Mesendoderm (in vitro differentiated cells): ENCODE results near the gene CD300E.

Experiments used
- DNase-seq: peaks from one replicate; pipeline ENCODE4 v3.0.0; 2013
- H2AK5ac ChIP-seq: 2 replicates; pipeline ENCODE4 v1.6.1; 2013; ENCODE audit warnings: low read length, inconsistent platforms
- H2BK120ac ChIP-seq: 2 replicates; pipeline ENCODE4 v1.6.1; 2013; ENCODE audit warnings: low read depth, mild to moderate bottlenecking, low read length, moderate library complexity, mixed read lengths
- H2BK15ac ChIP-seq: replicated peaks from 2 replicates; pipeline ENCODE4 v1.6.1; 2013; ENCODE audit warnings: low read depth, mild to moderate bottlenecking, moderate library complexity
- H2BK5ac ChIP-seq: 2 replicates; pipeline ENCODE4 v1.6.1; 2013; ENCODE audit warnings: low read length, inconsistent platforms
- H3K18ac ChIP-seq: 2 replicates; pipeline ENCODE4 v1.6.1; 2013; ENCODE audit warnings: mild to moderate bottlenecking, low read length, mixed read lengths
- H3K23ac ChIP-seq: one replicate; pipeline ENCODE4 v1.6.1; 2013; ENCODE audit warnings: low read length
- H3K27ac ChIP-seq: 2 replicates; pipeline ENCODE4 v1.5.1; 2013; ENCODE audit warnings: low read depth, mild to moderate bottlenecking, inconsistent platforms, low read length, moderate library complexity
- H3K27me3 ChIP-seq: 2 replicates; pipeline ENCODE4 v1.6.1; 2013; ENCODE audit warnings: low read length, control low read depth, mild to moderate bottlenecking, inconsistent platforms; ENCODE audit not compliant: insufficient read depth, poor library complexity
- H3K36me3 ChIP-seq: 2 replicates; pipeline ENCODE4 v1.6.1; 2013; ENCODE audit warnings: low read length, inconsistent platforms; ENCODE audit not compliant: control insufficient read depth, insufficient read depth
- H3K4ac ChIP-seq: one replicate; pipeline ENCODE4 v1.6.1; 2013; ENCODE audit warnings: low read depth, mild to moderate bottlenecking, low read length, moderate library complexity
- H3K4me1 ChIP-seq: 2 replicates; pipeline ENCODE4 v1.6.1; 2013; ENCODE audit warnings: low read depth, low read length, inconsistent platforms; ENCODE audit not compliant: control insufficient read depth
- H3K4me2 ChIP-seq: 2 replicates; pipeline ENCODE4 v1.6.1; 2013; ENCODE audit warnings: low read length
- H3K4me3 ChIP-seq: 2 replicates; pipeline ENCODE4 v1.5.1; 2013; ENCODE audit warnings: mild to moderate bottlenecking, low read length
- H3K56ac ChIP-seq: one replicate; pipeline ENCODE4 v1.6.1; 2013; ENCODE audit warnings: low read length
- H3K79me1 ChIP-seq: 2 replicates; pipeline ENCODE4 v1.6.1; 2013; ENCODE audit warnings: low read length, inconsistent platforms
- H3K79me2 ChIP-seq: 2 replicates; pipeline ENCODE4 v1.6.1; 2013; ENCODE audit warnings: mild to moderate bottlenecking, low read length; ENCODE audit not compliant: control insufficient read depth, insufficient read depth
- H3K9ac ChIP-seq: 2 replicates; pipeline ENCODE4 v1.6.1; 2013; ENCODE audit warnings: low read length, inconsistent platforms
- H4K5ac ChIP-seq: one replicate; pipeline ENCODE4 v1.6.1; 2013; ENCODE audit warnings: low read length
- H4K8ac ChIP-seq: one replicate; pipeline ENCODE4 v1.6.1; 2013; ENCODE audit warnings: low read depth, mild to moderate bottlenecking, control low read depth, low read length, moderate library complexity
- WGBS: extraction: QIAGEN DNeasy Blood & Tissue Kit; methylation state at CpG from one replicate; pipeline ENCODE4 v1.1.7; 2013; ENCODE audit warnings: low lambda C conversion rate, missing lambda C conversion rate; ENCODE audit not compliant: insufficient coverage; ENCODE audit errors: extremely low coverage; 5-methylcytosine and 5-hydroxymethylcytosine counted together

Gene CD300E

GRCh38 chr17:74625661-74626060 lies 2.1 kb upstream of the CD300E start:
- Histone ChIP-seq H2BK120ac (no peak overlapping the region), H2AK5ac (no peak overlapping the region), H3K18ac (no peak overlapping the region), H3K56ac (no peak overlapping the region), H3K36me3 (no peaks in the 10 kb centered on the region), H2BK5ac (no peak overlapping the region), H3K79me2 (no peaks in the 10 kb centered on the region), H4K8ac (no peak overlapping the region), H3K4me2 (no peak overlapping the region), H2BK15ac (no peak overlapping the region), H3K27me3 (peaks cover 3% of the 10 kb centered on the region), H3K27ac (no peak overlapping the region), H3K23ac (no peak overlapping the region), H3K4me3 (no peak overlapping the region), H4K5ac (no peak overlapping the region), H3K4me1 (no peaks in the 10 kb centered on the region), H3K79me1 (no peaks in the 10 kb centered on the region), H3K9ac (no peak overlapping the region), H3K4ac (no peak overlapping the region)
- WGBS, result no CpG with 5 or more reads among the region's 3 CpGs
- no peak for DNase-seq

DNA sequence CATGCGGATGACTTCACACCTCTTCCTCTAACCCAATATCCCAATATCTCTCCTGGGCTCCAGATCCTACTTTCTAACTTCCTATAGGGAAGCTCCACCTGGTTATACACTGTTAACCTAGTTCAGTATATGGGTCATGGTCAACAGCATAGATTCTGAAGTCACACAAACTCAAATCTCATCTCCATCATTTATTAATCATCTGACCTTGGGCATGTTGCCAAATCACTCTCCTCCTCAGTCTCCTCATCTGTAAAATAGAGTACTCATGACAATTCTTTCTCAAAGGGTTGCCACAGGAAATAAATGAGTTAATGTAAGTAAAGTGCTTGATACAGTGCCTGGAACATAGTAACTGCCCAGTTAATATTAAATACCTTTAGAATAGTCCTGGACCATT lies 593 bp upstream of the CD300E start:
- DNase-seq, result no peak
- H3K36me3 ChIP-seq, result no peaks in the 10 kb centered on the region
- H3K4ac ChIP-seq, result no peak overlapping the region
- no peak overlapping the region for H3K27ac ChIP-seq
- WGBS, result no CpG with 5 or more reads among the region's 1 CpG
- H2BK5ac ChIP-seq, result no peak overlapping the region
- no peaks in the 10 kb centered on the region for H3K4me1 ChIP-seq
- H3K27me3 ChIP-seq, result peaks cover 3% of the 10 kb centered on the region
- no peak overlapping the region for H3K9ac ChIP-seq
- H3K23ac ChIP-seq, result no peak overlapping the region
- no peak overlapping the region for H3K4me3 ChIP-seq
- no peak overlapping the region for H4K5ac ChIP-seq
- no peak overlapping the region for H3K4me2 ChIP-seq
- no peak overlapping the region for H4K8ac ChIP-seq
- no peak overlapping the region for H2AK5ac ChIP-seq
- H3K79me2 ChIP-seq, result no peaks in the 10 kb centered on the region
- H3K79me1 ChIP-seq, result no peaks in the 10 kb centered on the region
- no peak overlapping the region for H3K18ac ChIP-seq
- no peak overlapping the region for H2BK120ac ChIP-seq
- no peak overlapping the region for H3K56ac ChIP-seq
- H2BK15ac ChIP-seq, result no peak overlapping the region

DNA sequence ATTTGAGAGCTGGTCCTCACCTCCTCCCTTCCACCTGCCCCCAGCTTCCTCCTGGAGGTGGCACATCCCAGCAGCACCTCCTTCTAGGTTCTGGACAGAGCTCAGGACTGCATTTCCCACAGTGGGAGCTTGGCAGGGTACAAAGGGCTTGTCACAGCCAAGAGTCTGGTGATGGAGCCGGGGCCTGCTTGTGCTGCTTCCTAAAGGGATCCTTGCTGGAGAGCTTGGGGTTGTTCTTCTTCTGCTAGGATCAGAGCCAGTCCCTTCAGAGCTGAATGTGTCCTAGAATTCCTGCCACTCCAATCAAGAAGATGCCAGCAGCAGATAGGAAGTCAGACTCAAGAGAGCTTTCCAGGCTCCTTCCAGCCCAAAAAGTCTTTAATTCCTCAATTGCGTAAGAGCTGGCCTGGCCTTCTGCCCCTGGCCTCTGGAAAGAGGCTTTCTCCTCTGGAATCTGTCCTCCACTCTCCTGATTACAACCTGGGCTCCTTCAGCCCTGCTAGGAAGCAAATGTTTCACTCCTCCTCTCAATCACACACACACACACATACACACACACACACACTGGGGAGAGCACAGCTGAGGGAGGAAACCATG lies 4.4 kb downstream of the CD300E start:
- Histone ChIP-seq H3K36me3 (no peaks in the 10 kb centered on the region), H3K4ac (no peak overlapping the region), H3K27me3 (no peaks in the 10 kb centered on the region), H3K4me3 (no peak overlapping the region), H3K56ac (no peak overlapping the region), H3K79me1 (no peaks in the 10 kb centered on the region), H3K18ac (no peak overlapping the region), H4K5ac (no peak overlapping the region), H2AK5ac (no peak overlapping the region), H2BK5ac (no peak overlapping the region), H3K23ac (no peak overlapping the region), H3K4me1 (no peaks in the 10 kb centered on the region), H3K79me2 (no peaks in the 10 kb centered on the region), H2BK15ac (no peak overlapping the region), H3K27ac (no peak overlapping the region), H4K8ac (no peak overlapping the region), H3K4me2 (no peak overlapping the region), H2BK120ac (no peak overlapping the region), H3K9ac (no peak overlapping the region)
- no peak for DNase-seq
- WGBS, result no CpG with 5 or more reads among the region's 2 CpGs

GRCh38 chr17:74618451-74618850 lies 5.1 kb downstream of the CD300E start:
- Histone ChIP-seq H4K8ac (no peak overlapping the region), H2BK120ac (no peak overlapping the region), H3K79me2 (no peaks in the 10 kb centered on the region), H2BK5ac (no peak overlapping the region), H3K18ac (no peak overlapping the region), H3K79me1 (no peaks in the 10 kb centered on the region), H2BK15ac (no peak overlapping the region), H3K27me3 (no peaks in the 10 kb centered on the region), H2AK5ac (no peak overlapping the region), H3K4ac (no peak overlapping the region), H3K4me2 (no peak overlapping the region), H3K4me3 (no peak overlapping the region), H3K36me3 (no peaks in the 10 kb centered on the region), H4K5ac (no peak overlapping the region), H3K4me1 (no peaks in the 10 kb centered on the region), H3K27ac (no peak overlapping the region), H3K56ac (no peak overlapping the region), H3K9ac (no peak overlapping the region), H3K23ac (no peak overlapping the region)
- WGBS, result no CpG with 5 or more reads among the region's 3 CpGs
- no peak for DNase-seq

- no peak overlapping the region for H3K4me3 ChIP-seq
- no peak overlapping the region for H4K8ac ChIP-seq
- H3K4me1 ChIP-seq, result no peaks in the 10 kb centered on the region
- H2BK120ac ChIP-seq, result no peak overlapping the region
- no CpG with 5 or more reads among the region's 7 CpGs for WGBS
- H2BK15ac ChIP-seq, result no peak overlapping the region
- H3K27me3 ChIP-seq, result no peaks in the 10 kb centered on the region
- H4K5ac ChIP-seq, result no peak overlapping the region
- H3K9ac ChIP-seq, result no peak overlapping the region
- H3K79me1 ChIP-seq, result no peaks in the 10 kb centered on the region
- no peaks in the 10 kb centered on the region for H3K36me3 ChIP-seq
- no peak for DNase-seq
- H3K79me2 ChIP-seq, result no peaks in the 10 kb centered on the region
- no peak overlapping the region for H3K56ac ChIP-seq
- H3K23ac ChIP-seq, result no peak overlapping the region
- no peak overlapping the region for H3K27ac ChIP-seq
- H2AK5ac ChIP-seq, result no peak overlapping the region
- no peak overlapping the region for H2BK5ac ChIP-seq
- no peak overlapping the region for H3K4ac ChIP-seq
- no peak overlapping the region for H3K18ac ChIP-seq
- no peak overlapping the region for H3K4me2 ChIP-seq
Measured at GRCh38 chr17:74616696-74617095, 6.8 kb downstream of the CD300E start.

DNA sequence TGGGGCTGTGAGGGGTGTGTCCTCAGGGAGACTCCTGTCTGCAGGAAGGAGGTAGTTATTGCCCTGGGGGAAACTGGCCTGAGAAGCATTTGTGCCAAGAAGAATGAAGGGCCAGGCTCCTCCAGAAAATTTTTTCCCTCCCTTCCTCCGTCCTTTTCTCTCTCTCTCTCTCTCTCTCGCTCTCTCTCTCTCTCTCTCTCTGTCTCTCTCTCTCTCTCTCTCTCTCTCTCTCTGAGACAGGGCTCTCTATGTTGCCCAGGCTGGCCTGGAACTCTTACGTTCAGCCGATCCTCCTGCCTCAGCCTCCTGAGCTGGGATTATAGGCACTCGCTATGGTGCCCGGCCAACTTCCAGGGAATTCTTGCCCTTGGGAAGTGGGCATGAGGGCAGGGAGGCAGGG lies 11.5 kb downstream of the CD300E start:
- Histone ChIP-seq H2AK5ac (no peak overlapping the region), H3K79me1 (no peaks in the 10 kb centered on the region), H2BK120ac (no peak overlapping the region), H3K36me3 (no peaks in the 10 kb centered on the region), H2BK15ac (no peak overlapping the region), H3K23ac (no peak overlapping the region), H3K27ac (no peak overlapping the region), H2BK5ac (no peak overlapping the region), H4K5ac (no peak overlapping the region), H4K8ac (no peak overlapping the region), H3K27me3 (no peaks in the 10 kb centered on the region), H3K4me1 (no peaks in the 10 kb centered on the region), H3K9ac (no peak overlapping the region), H3K4me3 (no peak overlapping the region), H3K4ac (no peak overlapping the region), H3K56ac (no peak overlapping the region), H3K79me2 (no peaks in the 10 kb centered on the region), H3K18ac (no peak overlapping the region), H3K4me2 (no peak overlapping the region)
- no CpG with 5 or more reads among the region's 6 CpGs for WGBS
- no peak for DNase-seq
